HCT116 (cell line): ENCODE data around the gene SLC66A2. TPM values are rescaled to one million over a fixed set of nuclear protein-coding genes. Genes with fewer than 3 reads are reported as not detected.

Experiments
- ATAC-seq: fragments of 200-7000 bp; cut with Tn5 transposase; 2 replicates; pipeline ENCODE4 v1.9.1; 2020; ENCODE audit warnings: mild to moderate bottlenecking, moderate library complexity
- BruUV-seq: library from RNA; stranded (reverse); fragments of 400-500 nt; replicated peaks from 2 replicates; lab custom pipeline; 2021; lab: Mats Ljungman, UMichigan
- CTCF ChIA-PET: fragments of 300-600 bp; sonication (Branson Sonifier 250); formaldehyde crosslinking; loops from one replicate; lab custom pipeline; 2021; ENCODE audit warnings: antibody characterized with exemption; lab: Charles Lee
- POLR2A ChIA-PET: fragments of 300-600, 350-600 bp; sonication (Branson Sonifier 250); formaldehyde crosslinking; loops from one replicate; lab custom pipeline; 2021; ENCODE audit warnings: antibody characterized with exemption; lab: Charles Lee
- RAD21 ChIA-PET, 2 experiments: fragments of 300-600 bp; sonication (Branson Sonifier 250); formaldehyde crosslinking; loops; one replicate each; lab custom pipeline; 2023; ENCODE audit warnings: low total read pairs in 2 of 2; ENCODE audit not compliant: uncharacterized antibody in 2 of 2, unreplicated experiment in 2 of 2, low non-redundant PET in 1 of 2; lab: Charles Lee
- DNase-seq: peaks from one replicate; pipeline ENCODE4 v3.0.0-alpha.2; 2010; ENCODE audit warnings: low read depth, low spot score
- H2AFZ ChIP-seq: fragments of 200-600 bp; shearing (Covaris generic), sonication (generic); 2 replicates; pipeline ENCODE4 v1.6.1; 2017; ENCODE audit warnings: low read depth, mixed run types, mixed read lengths, antibody characterized with exemption, low read length; ENCODE audit not compliant: poor library complexity, severe bottlenecking
- H3K27ac ChIP-seq: 2 replicates; pipeline ENCODE4 v1.5.1; 2012; ENCODE audit warnings: low read depth, low read length
- H3K27me3 ChIP-seq: fragments of 200-600 bp; sonication (generic); 2 replicates; pipeline ENCODE4 v1.6.1; 2016; ENCODE audit warnings: mixed run types, low read length, mixed read lengths; ENCODE audit not compliant: insufficient read depth
- H3K36me3 ChIP-seq, 2 experiments: fragments of 200-500 bp in 1 of 2; fragments of 200-600 bp in 1 of 2; sonication (Bioruptor generic) in 1 of 2; sonication (generic) in 1 of 2; 2 replicates each; pipeline versions ENCODE4 v1.5.1 to v1.6.1; 2014 to 2016; ENCODE audit warnings: low read length in 2 of 2, inconsistent platforms in 1 of 2, mixed read lengths in 1 of 2, mixed run types in 1 of 2; ENCODE audit not compliant: insufficient read depth in 2 of 2, control insufficient read depth in 1 of 2
- H3K4me1 ChIP-seq, 2 experiments: fragments of 200-600 bp in 1 of 2; sonication (generic) in 1 of 2; 2 replicates each; pipeline versions ENCODE4 v1.5.1 to v1.6.1; 2012 to 2017; ENCODE audit warnings: low read length in 2 of 2, inconsistent platforms in 1 of 2, mild to moderate bottlenecking in 1 of 2, mixed read lengths in 1 of 2, mixed run types in 1 of 2, moderate library complexity in 1 of 2; ENCODE audit not compliant: insufficient read depth in 2 of 2, control insufficient read depth in 1 of 2
- H3K4me2 ChIP-seq: fragments of 200-600 bp; sonication (generic); 2 replicates; pipeline ENCODE4 v1.6.1; 2017; ENCODE audit warnings: mixed run types, low read length, mixed read lengths
- H3K4me3 ChIP-seq, 2 experiments: fragments of 200-600 bp in 1 of 2; sonication (generic) in 1 of 2; replicated peaks in 1 of 2; 2 replicates each; pipeline ENCODE4 v1.5.1; 2011 to 2016; ENCODE audit warnings: low read length in 2 of 2, control low read depth in 1 of 2, low read depth in 1 of 2, mild to moderate bottlenecking in 1 of 2, mixed read lengths in 1 of 2, mixed run types in 1 of 2
- H3K79me2 ChIP-seq: fragments of 200-600 bp; sonication (generic); 2 replicates; pipeline ENCODE4 v1.6.1; 2017; ENCODE audit warnings: mild to moderate bottlenecking, mixed run types, low read length, moderate library complexity, mixed read lengths; ENCODE audit not compliant: insufficient read depth
- H3K9ac ChIP-seq: fragments of 200-600 bp; sonication (generic); 2 replicates; pipeline ENCODE4 v1.6.1; 2016; ENCODE audit warnings: low read length, mixed read lengths
- H3K9me2 ChIP-seq: fragments of 200-600 bp; sonication (generic), shearing (Covaris generic); 2 replicates; pipeline ENCODE4 v1.6.1; 2017; ENCODE audit warnings: mixed run types, mild to moderate bottlenecking, moderate library complexity; ENCODE audit not compliant: insufficient read depth
- H3K9me3 ChIP-seq, 2 experiments: fragments of 200-500 bp in 1 of 2; fragments of 200-600 bp in 1 of 2; sonication (Bioruptor generic) in 1 of 2; sonication (generic) in 1 of 2; 2 replicates each; pipeline ENCODE4 v1.6.1; 2014 to 2017; ENCODE audit warnings: low read length in 2 of 2, mixed read lengths in 2 of 2, inconsistent platforms in 1 of 2, low read depth in 1 of 2, mild to moderate bottlenecking in 1 of 2, mixed run types in 1 of 2, moderate library complexity in 1 of 2; ENCODE audit not compliant: control insufficient read depth in 1 of 2, insufficient read depth in 1 of 2
- H4K20me1 ChIP-seq: fragments of 200-600 bp; sonication (generic), shearing (Covaris generic); 2 replicates; pipeline ENCODE4 v1.6.1; 2017; ENCODE audit warnings: mixed run types, mild to moderate bottlenecking, moderate library complexity; ENCODE audit not compliant: insufficient read depth
- ATF3 ChIP-seq: IDR thresholded peaks from 2 replicates; pipeline ENCODE4 v1.6.1; 2012
- CBX3 ChIP-seq: IDR thresholded peaks from 2 replicates; pipeline ENCODE4 v1.6.1; 2012; ENCODE audit warnings: low read depth
- CEBPB ChIP-seq: IDR thresholded peaks from 2 replicates; pipeline ENCODE4 v1.6.1; 2012; ENCODE audit warnings: low read depth
- CTCF ChIP-seq, 3 experiments: fragments of 200-600 bp in 1 of 3; sonication (generic) in 1 of 3; IDR thresholded peaks in 2 of 3; conservative IDR thresholded peaks in 1 of 3; 2 replicates each; pipeline ENCODE4 v1.5.1; 2012 to 2017; ENCODE audit warnings: low read depth in 2 of 3, low read length in 2 of 3, antibody characterized with exemption in 1 of 3, borderline replicate concordance in 1 of 3, control low read depth in 1 of 3, mild to moderate bottlenecking in 1 of 3, mixed read lengths in 1 of 3, mixed run types in 1 of 3, moderate library complexity in 1 of 3; ENCODE audit not compliant: insufficient read depth in 1 of 3
- EGR1 ChIP-seq: IDR thresholded peaks from 2 replicates; pipeline ENCODE4 v1.6.1; 2012; ENCODE audit warnings: low read depth
- ELF1 ChIP-seq: IDR thresholded peaks from 2 replicates; pipeline ENCODE4 v1.6.1; 2012; ENCODE audit warnings: low read depth, borderline replicate concordance
- FOSL1 ChIP-seq: IDR thresholded peaks from 2 replicates; pipeline ENCODE4 v1.6.1; 2012; ENCODE audit warnings: low read depth
- JUND ChIP-seq: IDR thresholded peaks from 2 replicates; pipeline ENCODE4 v1.6.1; 2012
- POLR2A ChIP-seq: IDR thresholded peaks from 2 replicates; pipeline ENCODE4 v1.7.0; 2011; ENCODE audit warnings: borderline replicate concordance; ENCODE audit not compliant: insufficient read depth, insufficient read length; ENCODE audit errors: extremely low read depth
- POLR2AphosphoS5 ChIP-seq: IDR thresholded peaks from 2 replicates; pipeline ENCODE4 v1.6.1; 2011; ENCODE audit warnings: mild to moderate bottlenecking, low read depth, low read length, moderate library complexity
- RAD21 ChIP-seq: IDR thresholded peaks from 2 replicates; pipeline ENCODE4 v1.6.1; 2012; ENCODE audit warnings: low read depth, mild to moderate bottlenecking
- SP1 ChIP-seq: IDR thresholded peaks from 2 replicates; pipeline ENCODE4 v1.6.1; 2012; ENCODE audit warnings: low read depth
- TCF7L2 ChIP-seq: IDR thresholded peaks from 2 replicates; pipeline ENCODE4 v1.7.0; 2011; ENCODE audit warnings: borderline replicate concordance, inconsistent platforms; ENCODE audit not compliant: insufficient read depth, insufficient read length; ENCODE audit errors: extremely low read depth
- YY1 ChIP-seq: IDR thresholded peaks from 2 replicates; pipeline ENCODE4 v1.6.1; 2011; ENCODE audit warnings: low read length, low read depth, moderate library complexity, mild to moderate bottlenecking; ENCODE audit not compliant: insufficient replicate concordance; ENCODE audit errors: extremely low read depth
- ZBTB33 ChIP-seq: IDR thresholded peaks from 2 replicates; pipeline ENCODE4 v1.6.1; 2011; ENCODE audit warnings: mild to moderate bottlenecking, low read length, moderate library complexity; ENCODE audit not compliant: insufficient replicate concordance; ENCODE audit errors: extremely low read depth
- ZFX ChIP-seq: fragments of 450-650 bp; IDR thresholded peaks from 2 replicates; pipeline ENCODE4 v1.6.1; 2017
- ZNF274 ChIP-seq: fragments of 200-500 bp; sonication (Bioruptor generic); IDR thresholded peaks from 2 replicates; pipeline ENCODE4 v1.6.1; 2014; ENCODE audit warnings: mild to moderate bottlenecking, low read depth, low read length, inconsistent platforms
- intact Hi-C: fragments of 100-400 bp; cut with micrococcal nuclease; formaldehyde crosslinking; loops from 2 replicates; pipeline ENCODE4 v1.10.0; 2022
- total RNA-seq: library from RNA; stranded (reverse); gene quantifications from one replicate; pipeline ENCODE4 v1.2.1, GENCODE V29; 2021; ENCODE audit not compliant: unreplicated experiment
- TF ChIP-seq, protein P1 (sequence below): IDR thresholded peaks from 2 replicates; pipeline ENCODE4 v1.6.1; 2012
- TF ChIP-seq, protein P2 (sequence below): IDR thresholded peaks from 2 replicates; pipeline ENCODE4 v1.6.1; 2012; ENCODE audit warnings: low read depth

Gene SLC66A2
- total RNA-seq, 1 experiment from 2014 or later, result 44.9 TPM

- H3K79me2 ChIP-seq, result peaks cover 79% of the 10 kb centered on the region
- H3K4me2 ChIP-seq, result no peak overlapping the region
- no peaks in the 10 kb centered on the region for H3K9me2 ChIP-seq
- H2AFZ ChIP-seq, result no peak overlapping the region
- no peak overlapping the region for H3K9ac ChIP-seq
- POLR2A ChIA-PET, result no interaction called here
- no peak overlapping the region for H3K27ac ChIP-seq
- intact Hi-C loops, result no loop called here
- CTCF ChIA-PET, result no interaction called here
- ATAC-seq, result no peak
- no TSS peak for BruUV-seq
- no peaks in the 10 kb centered on the region for H3K27me3 ChIP-seq
- RAD21 ChIA-PET, result no interaction called here
- no peaks in the 10 kb centered on the region for H3K4me1 ChIP-seq
- no peaks in the 10 kb centered on the region for H4K20me1 ChIP-seq
- no peak overlapping the region for H3K4me3 ChIP-seq
- peaks cover 0 to 20% of the 10 kb centered on the region in 2 experiments for H3K36me3 ChIP-seq
- TF ChIP-seq CBX3 (no peak), RAD21 (no peak), ELF1 (no peak), POLR2A (no peak), SP1 (no peak), EGR1 (no peak), ZFX (no peak), FOSL1 (no peak), TCF7L2 (no peak), ATF3 (no peak), CTCF (IDR thresholded peaks at IDR 0.05 in 2 of 3, conservative IDR thresholded peaks at IDR 0.05 in 1 of 3; ENCODE audit: borderline replicate concordance in 1 of 3, insufficient read depth in 1 of 3, low read depth in 2 of 3, low read length in 2 of 3) (no peak), JUND (no peak), CEBPB (no peak), YY1 (no peak), POLR2AphosphoS5 (no peak), ZNF274 (no peak), ZBTB33 (no peak)
- TF ChIP-seq, protein P1, sequence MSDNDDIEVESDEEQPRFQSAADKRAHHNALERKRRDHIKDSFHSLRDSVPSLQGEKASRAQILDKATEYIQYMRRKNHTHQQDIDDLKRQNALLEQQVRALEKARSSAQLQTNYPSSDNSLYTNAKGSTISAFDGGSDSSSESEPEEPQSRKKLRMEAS, result no peak
- TF ChIP-seq, protein P2, sequence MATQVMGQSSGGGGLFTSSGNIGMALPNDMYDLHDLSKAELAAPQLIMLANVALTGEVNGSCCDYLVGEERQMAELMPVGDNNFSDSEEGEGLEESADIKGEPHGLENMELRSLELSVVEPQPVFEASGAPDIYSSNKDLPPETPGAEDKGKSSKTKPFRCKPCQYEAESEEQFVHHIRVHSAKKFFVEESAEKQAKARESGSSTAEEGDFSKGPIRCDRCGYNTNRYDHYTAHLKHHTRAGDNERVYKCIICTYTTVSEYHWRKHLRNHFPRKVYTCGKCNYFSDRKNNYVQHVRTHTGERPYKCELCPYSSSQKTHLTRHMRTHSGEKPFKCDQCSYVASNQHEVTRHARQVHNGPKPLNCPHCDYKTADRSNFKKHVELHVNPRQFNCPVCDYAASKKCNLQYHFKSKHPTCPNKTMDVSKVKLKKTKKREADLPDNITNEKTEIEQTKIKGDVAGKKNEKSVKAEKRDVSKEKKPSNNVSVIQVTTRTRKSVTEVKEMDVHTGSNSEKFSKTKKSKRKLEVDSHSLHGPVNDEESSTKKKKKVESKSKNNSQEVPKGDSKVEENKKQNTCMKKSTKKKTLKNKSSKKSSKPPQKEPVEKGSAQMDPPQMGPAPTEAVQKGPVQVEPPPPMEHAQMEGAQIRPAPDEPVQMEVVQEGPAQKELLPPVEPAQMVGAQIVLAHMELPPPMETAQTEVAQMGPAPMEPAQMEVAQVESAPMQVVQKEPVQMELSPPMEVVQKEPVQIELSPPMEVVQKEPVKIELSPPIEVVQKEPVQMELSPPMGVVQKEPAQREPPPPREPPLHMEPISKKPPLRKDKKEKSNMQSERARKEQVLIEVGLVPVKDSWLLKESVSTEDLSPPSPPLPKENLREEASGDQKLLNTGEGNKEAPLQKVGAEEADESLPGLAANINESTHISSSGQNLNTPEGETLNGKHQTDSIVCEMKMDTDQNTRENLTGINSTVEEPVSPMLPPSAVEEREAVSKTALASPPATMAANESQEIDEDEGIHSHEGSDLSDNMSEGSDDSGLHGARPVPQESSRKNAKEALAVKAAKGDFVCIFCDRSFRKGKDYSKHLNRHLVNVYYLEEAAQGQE, result no peak
- no peak for DNase-seq
- peaks cover 16 to 28% of the 10 kb centered on the region in 2 experiments; a peak in 3 of 4 replicates for H3K9me3 ChIP-seq
Measured at GRCh38 chr18:79926715-79927606, 24.5 kb downstream of the SLC66A2 start.
